Fibroblast of villous mesenchyme (primary cell): ENCODE results near the gene GRIA3. TPM values are rescaled to one million over a fixed set of nuclear protein-coding genes. Genes with fewer than 3 reads are reported as not detected.
"Not testable (repeated sequence)": the region's sequence is repeated elsewhere in the genome, so short reads cannot be mapped to it uniquely, and the experiment has no call there.

Experiments
- DNase-seq: peaks from one replicate; pipeline ENCODE4 v3.0.0-alpha.2; 2010; ENCODE audit warnings: low read depth
- H3K4me3 ChIP-seq: 2 replicates; pipeline ENCODE4 v1.5.1; 2011; ENCODE audit warnings: low read depth, mild to moderate bottlenecking, low read length
- total RNA-seq: library from RNA; depleted of rRNA; stranded (reverse); fragments of >200 nt; gene quantifications from 2 replicates; pipeline ENCODE4 v1.2.3, GENCODE V29; 2012
- TF ChIP-seq, protein P1 (sequence below): IDR thresholded peaks from 2 replicates; pipeline ENCODE4 v1.5.1; 2012; ENCODE audit warnings: low read depth, mild to moderate bottlenecking, low read length; ENCODE audit not compliant: insufficient read depth

Gene GRIA3
- total RNA-seq, 1 donor, result 19.4 TPM

DNA sequence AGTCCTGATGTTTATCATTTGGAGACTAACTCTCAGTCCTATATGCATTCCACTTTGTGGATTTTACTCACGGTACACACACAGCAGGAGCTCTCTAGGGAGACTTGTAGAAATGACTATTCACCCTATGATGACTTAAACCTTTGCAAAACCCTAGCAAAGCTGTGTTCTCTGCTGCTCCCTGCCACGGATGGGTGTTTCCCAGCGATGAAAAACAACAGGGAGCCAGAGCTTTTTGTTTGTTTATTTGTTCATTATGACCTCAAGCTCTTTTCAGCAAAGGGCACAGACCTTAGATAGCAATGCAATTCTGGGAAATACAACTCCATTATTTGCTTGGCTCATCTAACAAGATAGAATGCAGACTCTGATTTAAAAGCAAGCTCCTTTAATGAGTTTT, 156.6 kb downstream of the GRIA3 start:
- no peak overlapping the region for H3K4me3 ChIP-seq
- peak; percentile 21 for DNase-seq
- TF ChIP-seq, protein P1, sequence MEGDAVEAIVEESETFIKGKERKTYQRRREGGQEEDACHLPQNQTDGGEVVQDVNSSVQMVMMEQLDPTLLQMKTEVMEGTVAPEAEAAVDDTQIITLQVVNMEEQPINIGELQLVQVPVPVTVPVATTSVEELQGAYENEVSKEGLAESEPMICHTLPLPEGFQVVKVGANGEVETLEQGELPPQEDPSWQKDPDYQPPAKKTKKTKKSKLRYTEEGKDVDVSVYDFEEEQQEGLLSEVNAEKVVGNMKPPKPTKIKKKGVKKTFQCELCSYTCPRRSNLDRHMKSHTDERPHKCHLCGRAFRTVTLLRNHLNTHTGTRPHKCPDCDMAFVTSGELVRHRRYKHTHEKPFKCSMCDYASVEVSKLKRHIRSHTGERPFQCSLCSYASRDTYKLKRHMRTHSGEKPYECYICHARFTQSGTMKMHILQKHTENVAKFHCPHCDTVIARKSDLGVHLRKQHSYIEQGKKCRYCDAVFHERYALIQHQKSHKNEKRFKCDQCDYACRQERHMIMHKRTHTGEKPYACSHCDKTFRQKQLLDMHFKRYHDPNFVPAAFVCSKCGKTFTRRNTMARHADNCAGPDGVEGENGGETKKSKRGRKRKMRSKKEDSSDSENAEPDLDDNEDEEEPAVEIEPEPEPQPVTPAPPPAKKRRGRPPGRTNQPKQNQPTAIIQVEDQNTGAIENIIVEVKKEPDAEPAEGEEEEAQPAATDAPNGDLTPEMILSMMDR, result no peak

- TF ChIP-seq, protein P1, result no peak
- DNase-seq, result no peak
- no peak overlapping the region for H3K4me3 ChIP-seq
Measured at GRCh38 chrX:123348468-123348867, 164.4 kb downstream of the GRIA3 start.

- TF ChIP-seq, protein P1, result no peak
- no peak for DNase-seq
- no peak overlapping the region for H3K4me3 ChIP-seq
Measured at GRCh38 chrX:123350226-123350625, 166.1 kb downstream of the GRIA3 start.

DNA sequence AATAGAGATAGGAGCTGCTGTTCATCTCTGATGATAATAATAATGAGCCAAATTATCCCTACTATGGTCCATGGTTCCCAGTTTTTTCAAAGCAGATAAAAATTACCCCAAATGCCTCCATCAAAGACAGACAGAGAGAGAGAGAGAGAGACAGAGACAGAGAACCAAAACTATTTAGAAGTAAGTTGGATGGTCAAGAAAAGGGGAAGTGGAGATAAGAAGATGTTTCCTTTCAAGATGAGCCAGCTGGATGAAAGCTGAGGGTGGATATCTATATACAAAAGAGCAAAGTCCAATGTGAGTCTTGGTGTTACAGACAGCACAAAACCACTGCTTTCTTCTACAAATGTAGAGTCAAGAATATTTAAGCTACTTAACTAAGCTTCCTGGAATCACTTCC, 173.9 kb downstream of the GRIA3 start:
- TF ChIP-seq, protein P1, result no peak
- no peak for DNase-seq
- H3K4me3 ChIP-seq, result no peak overlapping the region

DNA sequence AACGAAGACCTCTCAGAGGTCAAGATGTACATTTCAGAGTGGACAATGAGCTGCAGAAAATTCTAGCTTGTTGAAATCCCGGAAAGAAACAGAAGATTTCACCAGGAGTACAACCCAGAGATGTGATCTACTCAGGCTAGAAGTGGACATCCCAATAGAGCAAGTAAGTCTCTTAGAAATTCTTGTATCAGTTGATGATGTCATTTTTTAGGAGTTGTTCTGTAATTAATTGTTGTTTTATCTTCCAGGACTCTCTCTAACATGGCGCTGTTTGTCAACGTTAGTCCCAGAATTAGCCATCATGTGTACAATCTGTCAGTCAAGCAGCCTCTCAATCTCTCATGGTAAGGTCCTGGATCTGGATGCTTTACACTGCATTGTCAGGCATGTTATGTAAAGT, 174.4 kb downstream of the GRIA3 start:
- TF ChIP-seq, protein P1, result no peak

GRCh38 chrX:123361371-123361770, 177.3 kb downstream of the GRIA3 start:
- no peak for DNase-seq
- TF ChIP-seq, protein P1, result no peak
- H3K4me3 ChIP-seq, result no peak overlapping the region

More for the DNA sequence above, 174.4 kb downstream of the GRIA3 start:
- no peak for DNase-seq
- no peak overlapping the region for H3K4me3 ChIP-seq

- DNase-seq, H3K4me3 ChIP-seq: not testable (repeated sequence)
Measured at GRCh38 chrX:123386196-123386595, 202.1 kb downstream of the GRIA3 start.
